ENCODE measurements around the gene RAB11FIP5. TPM values are rescaled to one million over a fixed set of nuclear protein-coding genes. Genes with fewer than 3 reads are reported as not detected.

RAB11FIP5 gene
- total RNA-seq, 1 donor from 2014 or later, result 21.4 TPM

GRCh38 chr2:73088211-73088610 lies 24.5 kb downstream of the RAB11FIP5 start:
- DNase-seq (ENCODE audit: low spot score), result no peak

DNA sequence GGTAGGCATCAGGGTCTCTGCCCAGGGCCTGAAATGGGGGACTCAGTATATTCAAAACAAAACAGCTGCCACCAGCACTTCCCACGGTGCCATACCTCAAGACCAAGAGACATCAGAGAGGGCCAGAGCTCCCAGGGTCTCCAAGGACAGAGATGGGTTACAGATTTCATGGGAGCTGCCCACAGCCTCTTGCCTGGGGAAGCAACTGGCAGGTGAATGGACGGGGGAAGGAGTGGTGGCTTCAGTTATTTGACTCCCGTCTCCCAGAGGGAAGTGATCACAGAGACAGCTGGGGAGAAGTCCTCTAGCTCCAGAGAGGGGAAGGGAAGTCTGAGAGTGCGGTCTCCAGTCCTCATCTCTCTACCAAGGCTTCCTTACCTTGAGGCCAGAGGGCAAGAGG lies 25.4 kb downstream of the RAB11FIP5 start:
- no peak for DNase-seq (ENCODE audit: low spot score)

DNA sequence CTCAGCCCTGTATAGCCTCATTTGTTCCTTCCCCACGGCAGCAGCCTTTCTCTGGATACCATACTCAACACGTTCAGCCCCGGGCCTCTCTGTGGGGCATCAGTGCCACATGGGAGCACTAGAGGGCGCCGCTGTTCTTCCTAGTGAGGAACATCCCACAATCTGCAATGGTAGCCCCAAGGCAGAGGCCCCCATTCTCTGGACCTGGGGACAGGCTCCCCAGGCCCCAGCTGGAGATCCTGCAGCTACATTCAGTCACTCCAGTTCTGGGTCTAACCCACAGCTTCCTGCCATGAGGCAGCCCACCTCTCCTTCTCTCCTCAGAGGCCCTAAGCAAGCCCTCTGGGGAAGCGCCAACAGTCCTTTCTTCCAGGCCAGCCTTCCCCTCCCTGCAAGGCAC lies 27.1 kb downstream of the RAB11FIP5 start:
- peak; percentile 86 for DNase-seq (ENCODE audit: low spot score)

DNA sequence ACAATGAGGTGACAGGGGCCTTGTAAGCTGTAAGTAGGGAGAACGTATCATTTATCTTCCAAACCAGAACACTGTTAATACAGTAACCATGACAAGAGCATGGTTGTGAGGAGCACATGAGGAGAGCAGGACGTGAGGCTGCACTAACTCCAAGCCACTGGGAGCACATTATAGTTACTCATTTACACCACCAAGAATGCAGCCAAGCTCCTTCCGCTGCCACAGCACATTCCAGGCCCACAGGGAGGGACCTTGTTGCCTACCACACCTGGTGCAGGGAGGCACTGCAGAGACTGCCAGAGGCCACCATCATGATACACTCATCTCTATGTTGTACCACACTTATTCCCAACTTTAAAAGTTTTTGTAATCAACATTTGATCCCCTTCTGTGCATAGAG lies 27.8 kb downstream of the RAB11FIP5 start:
- no peak for DNase-seq (ENCODE audit: low spot score)

DNA sequence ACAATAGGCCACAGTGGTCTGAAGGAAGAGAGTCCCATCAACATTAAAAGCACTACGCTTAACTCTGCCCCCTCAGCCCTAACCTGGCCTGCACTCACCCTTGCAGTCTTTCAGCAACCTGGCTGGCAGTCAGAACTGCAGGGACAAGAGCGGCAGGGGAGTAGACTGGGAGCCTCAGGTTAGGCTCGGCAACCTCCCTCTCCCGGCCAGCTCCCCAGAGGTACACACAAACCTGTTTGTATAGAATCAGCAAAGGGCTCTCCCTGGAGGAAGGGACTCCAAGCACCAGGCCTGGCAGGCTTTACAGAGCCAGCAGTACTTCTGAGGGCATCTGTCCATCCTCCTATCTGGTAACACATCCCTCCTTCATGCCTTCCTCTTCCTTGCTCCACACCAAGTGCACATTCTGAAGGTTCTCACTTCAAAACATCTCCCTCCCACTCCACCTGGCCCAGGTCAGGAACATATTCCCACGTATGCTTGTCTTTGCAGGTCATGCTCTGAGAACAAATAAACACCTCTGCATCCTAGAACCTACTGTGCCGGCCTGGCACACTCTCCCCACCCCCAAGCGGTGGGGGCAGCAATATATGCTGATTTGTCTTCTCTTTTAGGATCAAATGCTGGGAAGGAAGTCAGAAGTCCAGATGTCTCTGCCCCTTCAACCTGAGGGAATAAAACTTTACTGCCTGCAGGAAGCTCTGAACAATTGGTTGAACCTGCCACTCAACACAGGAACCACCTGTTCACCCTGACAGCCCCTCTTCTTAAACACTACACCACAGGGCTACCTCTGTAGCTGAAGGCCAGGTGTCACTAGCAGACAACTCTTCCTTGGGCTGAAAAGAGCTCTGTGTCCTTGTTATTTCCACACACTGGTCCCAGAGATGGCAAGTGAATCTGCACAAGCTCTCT lies 28.6 kb downstream of the RAB11FIP5 start:
- DNase-seq (ENCODE audit: low spot score), result no peak

GRCh38 chr2:73082523-73083410 lies 30.0 kb downstream of the RAB11FIP5 start:
- DNase-seq (ENCODE audit: low spot score), result no peak

DNA sequence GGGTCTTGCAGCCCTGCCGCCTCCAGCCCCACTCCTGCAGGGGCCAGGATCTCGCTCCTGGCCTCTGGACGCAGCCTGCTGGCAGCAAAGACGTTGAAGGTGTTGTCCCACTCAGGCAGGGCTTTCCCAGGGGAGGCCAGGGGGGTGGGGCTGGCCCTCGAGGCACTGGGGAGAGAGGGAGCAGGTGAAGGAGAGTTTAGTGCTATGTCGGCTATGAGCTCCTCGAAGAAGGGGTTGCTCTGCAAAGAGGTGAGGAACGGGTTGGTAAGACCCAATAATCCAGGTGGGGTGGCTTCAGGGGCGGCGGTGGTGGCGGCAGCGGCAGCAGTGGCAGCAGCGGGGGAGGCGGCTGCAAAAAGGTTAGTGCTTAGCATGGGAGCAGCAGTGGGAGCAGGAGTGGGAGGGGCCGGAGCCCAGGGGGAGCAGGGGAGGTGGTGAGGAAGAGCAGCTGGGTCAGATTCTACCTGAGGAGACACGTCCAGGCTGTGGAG lies 31.5 kb downstream of the RAB11FIP5 start:
- no peak for DNase-seq (ENCODE audit: low spot score)

DNA sequence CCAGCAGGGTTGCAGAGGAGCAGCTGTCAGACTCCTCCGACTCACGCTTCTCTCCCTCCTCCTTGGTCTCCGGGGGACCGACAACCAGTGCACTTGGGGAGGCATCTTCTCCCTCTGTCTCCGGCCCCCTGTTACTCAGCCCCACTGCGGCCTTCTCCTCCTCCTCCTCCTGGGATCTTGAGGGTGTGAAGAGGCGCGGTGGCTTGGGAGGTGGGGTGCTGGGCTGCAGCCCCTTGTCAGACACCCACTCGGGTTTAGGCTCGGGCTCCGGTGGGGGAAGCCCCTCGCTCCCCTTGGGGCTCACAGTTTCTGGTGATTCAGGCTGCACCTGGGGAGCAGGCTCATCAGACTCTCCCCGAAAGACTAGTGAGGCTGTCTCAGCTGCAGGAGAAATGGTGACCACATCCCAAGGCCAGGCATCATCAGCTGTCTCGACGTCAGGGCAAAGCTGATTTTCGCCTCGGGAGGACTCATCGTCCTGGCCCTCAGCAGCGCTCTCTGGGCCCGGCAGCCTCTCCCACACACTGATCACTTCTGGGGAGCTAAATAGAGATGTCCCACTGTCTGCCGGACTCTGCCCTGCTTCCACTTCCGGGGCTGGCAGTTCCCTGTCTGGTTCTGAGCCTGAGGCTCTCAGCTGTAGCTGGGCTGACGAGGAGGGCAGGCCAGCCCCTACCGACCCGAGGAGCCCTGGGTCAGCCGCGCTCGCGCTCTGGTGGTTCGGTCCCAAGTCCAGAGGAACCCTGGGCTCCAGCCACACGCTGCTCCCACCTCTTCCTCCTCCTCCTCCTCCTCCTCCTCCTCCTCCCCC lies 32.2 kb downstream of the RAB11FIP5 start:
- no peak for DNase-seq (ENCODE audit: low spot score)

- DNase-seq (ENCODE audit: low spot score), result no peak
These were observed 33.1 kb downstream of the RAB11FIP5 start for GRCh38 chr2:73079636-73080035.

GRCh38 chr2:73078457-73079411 lies 34.0 kb downstream of the RAB11FIP5 start:
- DNase-seq (ENCODE audit: low spot score), result no peak

DNA sequence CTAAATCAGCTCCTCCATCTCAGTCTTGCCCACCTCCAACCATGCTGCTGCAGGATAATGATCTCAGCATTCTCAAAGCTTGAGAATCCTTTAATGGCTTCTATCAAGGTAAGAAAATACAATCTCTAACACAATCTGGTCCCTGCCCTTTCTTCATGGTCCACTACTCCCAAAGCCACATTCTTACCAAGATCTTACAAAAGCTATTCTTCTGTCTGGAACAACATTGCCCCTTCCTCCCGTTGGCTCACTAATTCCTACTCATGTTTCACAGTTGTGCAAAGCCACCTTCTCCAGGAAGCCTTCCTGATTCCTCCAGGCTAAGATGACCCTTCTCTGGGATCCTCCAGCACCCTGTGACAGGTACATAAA lies 35.3 kb downstream of the RAB11FIP5 start:
- no peak for DNase-seq (ENCODE audit: low spot score)

DNA sequence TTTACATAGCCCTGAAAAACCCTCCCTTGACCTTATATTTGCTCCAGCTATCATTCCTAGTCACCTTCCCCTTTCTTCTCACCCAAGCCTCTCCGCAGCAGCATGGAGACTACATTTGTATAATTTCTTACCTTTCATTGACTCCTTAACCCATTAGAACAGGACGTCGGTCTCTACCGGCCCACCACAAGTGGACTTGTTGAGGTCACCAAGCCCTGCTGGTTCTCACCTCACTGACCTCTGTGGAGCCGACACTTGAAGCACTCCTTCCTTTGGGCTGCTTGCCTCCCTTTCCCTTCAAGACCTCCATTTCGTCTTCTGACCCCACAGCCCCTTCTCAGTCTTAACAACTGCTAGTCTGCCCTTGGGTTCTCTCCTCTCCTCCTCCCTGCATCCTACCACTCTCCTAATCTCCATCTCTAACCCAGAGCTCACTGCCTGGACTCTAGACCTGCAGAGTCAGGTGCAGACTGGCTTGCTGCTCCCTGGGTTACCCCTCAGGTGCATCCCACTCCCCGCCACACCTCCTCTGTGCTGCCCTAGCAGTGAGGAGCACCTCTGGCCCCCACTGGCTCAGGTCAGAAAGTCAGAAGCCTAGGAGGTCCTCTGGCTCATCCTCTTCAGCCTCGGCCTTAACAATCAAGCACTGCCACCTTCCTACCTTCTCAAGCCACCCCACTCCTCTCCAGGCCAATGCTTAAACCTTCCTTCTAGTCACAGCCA lies 35.9 kb downstream of the RAB11FIP5 start:
- DNase-seq (ENCODE audit: low spot score), result no peak

GRCh38 chr2:73075477-73076373 lies 37.0 kb downstream of the RAB11FIP5 start:
- DNase-seq (ENCODE audit: low spot score), result no peak

GRCh38 chr2:73074110-73075069 lies 38.4 kb downstream of the RAB11FIP5 start:
- DNase-seq (ENCODE audit: low spot score), result no peak

DNA sequence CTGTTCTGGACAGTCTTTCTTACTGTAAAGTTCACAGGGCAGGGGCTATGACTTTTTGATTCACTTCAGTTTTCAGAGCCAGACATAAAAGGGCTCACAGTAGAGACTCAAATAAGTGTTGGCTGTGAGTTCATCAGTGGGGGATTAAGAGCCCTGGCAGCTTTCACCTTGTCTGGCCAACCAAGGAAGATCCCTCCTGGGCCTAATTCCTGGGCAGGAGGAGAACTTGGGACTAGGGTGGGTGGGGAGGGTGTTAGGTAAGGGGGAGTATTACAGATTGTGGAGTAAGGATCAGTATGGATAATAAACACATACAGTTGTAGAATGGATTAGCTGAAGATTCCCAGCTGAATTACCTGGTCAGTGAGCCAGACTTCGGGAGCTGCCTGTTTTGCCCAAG lies 40.3 kb downstream of the RAB11FIP5 start:
- no peak for DNase-seq (ENCODE audit: low spot score)

- DNase-seq (ENCODE audit: low spot score), result peak; percentile 56
These were observed 40.7 kb downstream of the RAB11FIP5 start for GRCh38 chr2:73072129-73072395.

DNA sequence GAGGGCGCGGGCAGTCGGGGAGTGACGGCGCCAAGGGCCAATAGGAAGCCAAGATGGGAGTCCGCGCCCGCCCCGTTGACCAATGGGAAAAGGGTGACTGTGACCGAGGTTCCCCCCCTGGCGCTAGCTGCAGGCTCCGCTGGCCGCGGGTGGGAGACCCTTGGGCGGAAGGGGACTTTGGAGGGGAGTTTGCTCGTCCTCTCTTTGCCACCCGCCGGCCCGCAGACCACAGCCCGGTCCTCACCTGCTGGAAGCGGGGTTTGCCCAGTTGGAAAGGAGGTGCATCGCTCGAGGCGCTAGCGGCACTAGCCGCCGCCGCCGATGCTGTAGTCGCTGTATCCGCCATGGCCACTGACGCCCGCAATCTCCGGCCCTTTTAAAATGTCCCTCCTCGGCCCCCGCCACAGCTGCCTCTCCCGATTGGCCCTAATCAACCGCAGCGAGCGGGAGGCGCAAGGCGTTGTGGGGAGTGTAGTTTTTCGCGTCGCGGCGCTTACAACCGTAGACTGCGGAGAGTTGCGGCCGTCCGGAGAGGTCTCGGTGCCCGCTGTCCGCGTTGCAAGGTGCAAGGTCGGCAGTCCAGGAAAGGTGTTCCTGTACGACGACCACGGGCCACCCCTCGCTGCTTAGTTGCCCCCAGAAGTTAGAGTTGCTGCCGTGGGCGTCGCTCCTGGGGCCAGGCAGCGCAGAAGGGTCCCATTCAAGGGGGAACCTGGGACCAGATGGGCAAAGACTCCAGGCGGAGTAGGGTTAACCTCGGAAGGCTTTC lies 41.2 kb downstream of the RAB11FIP5 start, which contains the start of gene SFXN5:
Gene SFXN5 (minus strand): TSS at position 353 of the 769 bp plus-strand sequence. CDS start 7 bp downstream, at position 346.
- DNase-seq (ENCODE audit: low spot score), result peak; percentile 98
